Stimulated activated CD8-positive, alpha-beta memory T cell treated with anti-CD3 and anti-CD28 coated beads, Interleukin-15, amount 100 ng/mL, for 1 hour (primary cell): Measurements from ENCODE around the gene REG4.
"Not testable (repeated sequence)": the region's sequence is repeated elsewhere in the genome, so short reads cannot be mapped to it uniquely, and the experiment has no call there.

Experiments
- DNase-seq: peaks from one replicate; pipeline ENCODE4 v3.0.0-alpha.2; 2020; ENCODE audit warnings: low read depth

The REG4 gene

DNA sequence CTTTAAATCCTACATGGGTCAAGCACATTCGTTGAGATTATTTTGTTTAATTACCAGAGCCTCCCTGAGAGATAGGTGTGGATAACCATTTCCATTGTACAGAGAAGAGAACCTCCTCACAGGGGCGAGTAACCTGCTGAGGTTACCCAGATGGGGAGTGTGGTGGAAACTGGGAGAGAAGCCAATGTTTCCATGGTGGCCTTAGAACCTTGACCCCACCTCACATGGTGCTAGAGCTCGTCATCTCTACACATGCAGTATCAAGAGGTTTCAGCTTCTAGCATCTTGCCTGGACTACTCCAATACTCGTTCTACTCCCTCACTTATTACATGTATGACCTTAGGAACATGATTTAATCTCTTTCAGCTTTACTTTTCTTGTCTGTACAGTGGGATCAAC is 4.8 kb downstream of the REG4 start:
- DNase-seq, result no peak

DNA sequence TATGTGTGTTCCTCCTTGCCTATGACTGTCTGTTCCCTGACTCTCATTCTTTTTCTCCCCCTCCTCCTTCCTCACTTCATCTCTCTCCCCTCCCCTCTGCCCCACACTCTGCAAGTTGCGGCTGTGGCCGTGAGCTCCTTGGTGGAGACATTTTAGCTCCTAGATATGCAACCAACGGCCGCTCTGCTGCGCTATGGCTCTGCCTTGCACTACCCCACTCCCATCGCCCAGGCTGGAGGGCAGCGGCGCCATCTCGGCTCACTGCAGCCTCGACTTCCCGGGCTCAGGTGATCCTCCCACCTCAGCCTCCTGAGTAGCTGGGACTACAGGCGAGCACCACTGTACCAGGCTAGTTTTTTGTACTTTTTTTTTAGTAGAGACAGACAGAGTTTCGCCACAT is 5.5 kb downstream of the REG4 start:
- no peak for DNase-seq

DNA sequence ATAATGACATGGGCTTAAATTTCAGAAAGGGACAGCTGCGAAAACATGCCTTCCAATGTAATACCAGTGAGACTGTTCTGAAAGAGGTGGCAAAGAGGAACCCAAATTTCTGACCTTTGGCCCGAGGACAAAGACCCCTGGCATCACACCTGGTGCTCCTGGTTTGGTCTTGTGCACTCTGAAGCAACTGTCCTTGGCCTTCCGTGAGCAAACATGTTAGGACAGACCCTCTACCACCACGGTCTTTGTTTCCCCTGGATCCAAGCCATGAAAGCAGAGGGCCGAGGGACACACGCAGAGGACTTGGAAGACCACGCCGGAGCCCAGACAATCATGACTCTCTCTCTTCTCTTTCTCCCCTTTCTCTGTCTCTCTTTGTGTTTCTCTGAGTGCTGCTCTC is 6.0 kb downstream of the REG4 start:
- DNase-seq, result no peak

DNA sequence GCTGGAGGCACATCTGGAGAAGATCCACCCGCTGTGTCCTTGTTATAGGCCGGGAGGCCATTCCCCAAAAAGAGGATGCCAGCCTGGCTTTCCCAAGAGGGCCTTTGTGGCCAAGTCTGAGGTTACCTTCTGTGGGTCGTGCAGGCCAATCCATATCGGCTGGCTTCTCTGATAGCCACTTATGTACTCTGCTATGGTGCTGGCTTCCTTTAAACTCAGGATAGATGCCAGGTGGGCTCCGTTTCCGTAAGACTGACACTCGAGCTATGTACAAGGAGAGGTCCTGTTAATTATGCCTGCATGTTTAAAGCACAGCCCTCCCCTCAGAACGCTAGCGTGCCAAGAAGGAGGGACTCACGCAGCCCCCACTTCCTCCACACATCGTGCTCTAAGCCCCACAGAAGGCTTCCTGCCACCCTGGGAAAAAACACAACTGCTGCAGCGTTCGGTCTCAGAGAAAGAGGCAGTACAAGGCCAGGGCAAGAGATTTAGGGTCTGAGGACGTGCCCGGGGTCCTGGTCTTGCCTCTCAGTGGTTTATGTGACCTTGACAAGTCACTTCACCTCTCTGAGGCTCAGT is 11.6 kb downstream of the REG4 start:
- DNase-seq, result no peak

DNA sequence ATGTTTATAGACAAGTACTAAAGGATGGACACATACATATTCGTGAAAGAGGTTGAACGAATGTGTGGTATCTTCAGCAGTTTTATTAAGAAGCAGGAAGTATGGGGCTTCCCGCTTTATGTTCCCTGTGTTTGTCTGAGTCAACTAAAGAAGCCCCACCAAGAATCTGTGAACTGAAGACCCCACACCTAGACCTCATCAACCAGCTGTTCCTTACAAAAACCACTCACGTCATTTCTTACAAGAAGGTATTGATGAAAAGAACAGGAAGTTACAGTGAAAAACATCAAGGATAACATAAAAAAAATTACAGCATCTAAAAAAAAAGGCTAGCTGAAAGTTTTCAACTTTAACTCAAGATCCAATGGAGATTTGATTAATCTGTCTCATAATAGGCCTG is 12.3 kb downstream of the REG4 start:
- DNase-seq, result no peak

DNA sequence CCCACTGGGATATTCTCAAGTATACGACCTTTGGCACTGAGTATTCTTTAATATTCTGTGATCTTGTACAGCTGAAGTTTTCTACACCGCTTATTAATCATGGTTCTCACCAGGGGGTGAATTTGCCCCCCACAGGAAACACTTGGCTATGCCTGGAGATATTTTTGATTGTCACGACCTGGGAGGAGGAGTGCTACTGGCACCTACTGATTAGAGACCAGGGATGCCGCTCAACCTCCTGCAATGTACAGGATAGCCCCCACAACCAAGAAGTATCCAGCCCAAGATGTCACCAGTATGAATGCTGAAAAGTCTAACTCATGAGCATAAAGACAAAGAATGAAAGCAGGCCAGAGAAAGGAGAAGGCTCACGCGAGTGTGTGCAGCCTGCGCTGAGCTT is 13.7 kb downstream of the REG4 start:
- no peak for DNase-seq

DNA sequence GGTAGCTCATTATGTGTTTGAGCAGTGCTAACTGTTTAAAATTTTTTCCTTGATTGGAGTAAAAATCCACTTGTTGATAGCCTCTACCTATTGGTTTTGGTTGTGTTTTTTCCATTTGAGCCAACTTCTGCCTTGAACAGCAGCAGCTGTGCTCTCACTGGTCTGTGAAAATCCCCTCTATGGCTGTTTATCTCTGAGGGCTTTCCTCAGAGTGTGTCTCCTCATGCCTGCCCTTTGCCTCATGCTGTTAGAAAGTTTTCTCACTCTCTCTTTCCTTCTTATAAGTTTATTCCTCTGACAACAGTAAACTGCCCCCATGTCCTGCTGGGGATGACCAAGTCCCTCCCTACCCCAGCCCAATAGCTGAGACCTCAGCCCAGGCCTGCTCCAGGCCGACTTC is 14.1 kb downstream of the REG4 start:
- DNase-seq, result no peak

DNA sequence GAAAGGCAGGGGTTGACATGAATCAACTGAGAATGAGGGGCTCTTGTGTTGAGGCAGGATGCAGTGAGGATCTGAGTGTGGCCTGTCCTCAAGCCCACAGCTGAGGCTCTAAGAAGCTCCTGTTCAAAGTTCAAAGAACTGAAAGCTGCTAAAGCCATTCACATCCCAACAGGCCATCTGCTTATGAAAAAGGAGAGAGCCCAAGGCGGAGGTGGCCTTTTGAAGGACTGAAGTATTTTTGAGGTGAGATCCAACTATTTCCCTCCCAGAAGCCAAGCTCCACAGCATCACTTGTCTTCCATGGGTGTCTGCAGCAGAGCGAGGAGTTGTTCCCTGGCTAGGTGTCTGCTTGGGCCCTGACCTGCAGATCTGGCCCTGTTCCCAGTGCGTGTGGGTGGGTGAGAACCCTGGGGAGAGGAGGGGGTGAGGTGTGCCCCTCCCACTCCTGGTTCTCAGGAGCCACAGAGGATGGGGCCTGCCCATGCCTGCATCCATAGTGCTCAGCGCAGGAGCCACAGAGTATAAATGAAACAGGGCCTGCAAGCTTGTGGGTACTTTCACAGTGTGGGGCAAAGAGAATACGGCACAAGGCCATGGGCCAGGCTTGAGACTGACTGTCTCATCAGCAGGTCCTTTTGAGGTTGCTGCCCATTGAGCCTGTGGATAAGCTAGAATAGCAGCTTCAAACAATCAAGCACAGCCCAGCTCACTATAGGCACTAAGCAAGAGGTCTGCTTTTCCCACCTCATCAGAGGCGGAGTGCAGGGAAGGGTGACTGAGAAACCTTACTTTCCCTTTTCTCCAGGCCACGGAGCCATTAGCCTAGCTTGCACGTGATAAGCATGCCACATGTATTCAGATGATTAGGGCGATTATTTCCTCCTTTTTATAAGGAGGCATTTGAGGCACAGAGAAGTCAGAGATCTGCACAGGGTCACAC is 15.7 kb downstream of the REG4 start:
- no peak for DNase-seq

DNA sequence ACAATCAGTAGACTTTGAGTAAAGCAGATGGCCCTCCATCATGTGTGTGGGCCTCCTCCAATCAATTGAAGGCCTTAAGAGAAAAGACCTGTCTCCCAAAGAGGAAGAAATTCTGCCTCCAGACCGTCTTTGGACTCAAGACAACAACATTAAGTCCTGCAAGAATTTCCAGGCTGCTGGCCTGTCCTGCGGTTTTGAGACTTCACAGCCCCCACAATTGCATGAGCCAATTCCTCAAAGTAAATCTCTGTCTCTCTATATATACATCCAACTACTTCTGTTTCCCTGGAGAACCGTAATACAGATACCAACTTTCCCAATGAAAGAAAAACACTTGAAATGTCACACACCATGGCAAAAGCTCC is 16.4 kb downstream of the REG4 start:
- no peak for DNase-seq

DNA sequence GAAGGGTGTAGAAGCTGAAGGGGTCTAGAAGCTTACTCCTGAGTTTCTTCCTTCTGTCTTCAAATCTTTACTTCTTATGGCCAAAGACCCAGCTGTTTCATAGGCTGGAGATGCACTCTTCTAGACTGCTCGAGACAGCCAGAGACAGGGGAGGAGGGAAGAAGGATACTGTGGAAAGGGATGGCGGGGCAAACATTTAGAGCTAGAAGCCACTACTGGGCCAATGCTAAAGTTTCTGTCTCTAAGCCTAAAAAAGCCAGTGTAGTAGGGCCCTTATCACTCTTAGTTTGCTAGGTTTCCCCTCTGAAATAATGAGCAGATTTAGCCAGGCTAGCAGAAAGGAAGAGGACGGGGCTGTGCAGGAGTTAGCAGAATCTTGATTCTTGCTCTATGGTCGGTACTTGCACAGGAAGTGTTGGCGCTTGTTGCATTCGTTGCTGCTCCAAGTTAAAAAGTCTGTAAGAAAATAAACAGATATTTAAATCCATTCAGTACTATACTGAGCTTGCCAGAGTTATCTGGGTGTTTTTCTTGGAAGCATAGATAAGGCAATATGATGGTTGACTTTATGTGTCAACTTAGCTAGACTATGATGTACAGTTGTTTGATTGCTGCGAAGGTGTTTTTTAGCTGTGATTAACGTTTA is 16.9 kb downstream of the REG4 start:
- DNase-seq, result no peak

DNA sequence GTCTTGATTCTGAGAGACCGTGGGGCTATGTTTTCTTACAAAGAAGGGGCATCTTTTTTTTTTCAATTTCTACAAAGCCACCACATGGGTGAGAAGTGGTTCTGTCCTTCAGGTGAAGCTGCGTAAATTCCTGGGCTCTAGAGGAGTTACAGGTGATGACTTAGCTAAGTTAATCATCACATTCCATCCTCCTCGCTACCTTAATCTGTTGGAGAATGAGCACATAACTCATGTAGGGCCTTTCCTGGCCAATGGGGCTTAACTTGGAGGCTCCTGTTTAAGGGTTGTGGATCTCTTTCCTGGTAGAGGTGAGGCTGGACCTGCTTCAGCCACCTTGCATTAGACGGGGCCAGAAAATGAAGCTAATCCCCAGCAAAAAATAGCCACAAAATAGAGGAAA is 19.9 kb downstream of the REG4 start:
- no peak for DNase-seq

DNA sequence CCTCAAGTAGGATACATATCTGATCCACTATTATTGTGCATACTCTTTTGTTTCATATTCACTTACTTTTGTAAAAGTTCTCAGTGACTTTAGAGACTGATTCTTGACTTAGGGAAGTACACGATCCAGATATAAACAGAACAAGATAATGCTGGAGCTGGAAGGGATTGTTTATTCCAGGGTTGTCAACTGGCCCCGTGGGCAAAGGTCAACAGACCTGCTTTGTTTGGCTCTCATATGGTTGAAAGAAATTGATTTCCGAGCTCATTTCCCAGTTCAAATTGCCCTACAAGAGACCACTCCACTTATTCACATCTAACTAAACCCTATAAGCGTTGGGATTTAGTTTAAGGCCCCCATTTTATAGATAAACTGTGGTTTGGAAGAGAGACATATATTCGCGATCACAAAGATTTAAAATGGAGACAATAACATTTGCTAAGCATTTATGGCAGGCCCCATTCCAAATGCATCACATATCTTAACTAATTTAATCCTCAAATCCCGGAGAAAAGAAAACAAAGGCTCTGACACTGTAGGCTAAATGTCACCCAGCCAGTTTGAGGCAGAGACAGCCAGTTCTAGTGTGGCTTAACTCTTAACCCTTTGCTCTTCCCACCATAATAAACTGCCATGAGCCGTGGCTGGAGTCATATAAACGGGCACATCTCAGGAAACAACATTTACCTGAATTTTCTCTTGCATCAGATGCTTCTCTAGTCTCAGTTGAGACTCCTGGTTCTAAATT is 20.6 kb downstream of the REG4 start:
- DNase-seq, result no peak

DNA sequence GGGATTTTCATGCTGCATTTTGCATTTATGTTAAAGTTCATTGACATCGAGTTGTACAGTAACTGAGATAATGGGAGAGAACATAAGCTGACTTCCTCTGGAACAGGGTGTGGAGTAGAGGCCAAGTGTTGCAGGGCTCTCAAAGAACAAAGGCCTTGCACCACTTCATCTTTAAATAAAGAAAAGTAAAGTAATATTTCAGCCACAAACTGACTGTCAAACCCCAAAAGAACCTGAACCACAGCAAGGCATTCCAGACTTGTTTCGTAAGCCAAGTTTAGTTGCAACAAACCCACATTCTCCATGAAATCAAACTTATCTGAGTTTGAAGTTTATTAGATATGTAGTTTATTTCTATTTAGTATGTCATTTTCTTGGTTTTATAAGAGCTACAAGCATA is 23.5 kb downstream of the REG4 start:
- DNase-seq, result no peak

DNA sequence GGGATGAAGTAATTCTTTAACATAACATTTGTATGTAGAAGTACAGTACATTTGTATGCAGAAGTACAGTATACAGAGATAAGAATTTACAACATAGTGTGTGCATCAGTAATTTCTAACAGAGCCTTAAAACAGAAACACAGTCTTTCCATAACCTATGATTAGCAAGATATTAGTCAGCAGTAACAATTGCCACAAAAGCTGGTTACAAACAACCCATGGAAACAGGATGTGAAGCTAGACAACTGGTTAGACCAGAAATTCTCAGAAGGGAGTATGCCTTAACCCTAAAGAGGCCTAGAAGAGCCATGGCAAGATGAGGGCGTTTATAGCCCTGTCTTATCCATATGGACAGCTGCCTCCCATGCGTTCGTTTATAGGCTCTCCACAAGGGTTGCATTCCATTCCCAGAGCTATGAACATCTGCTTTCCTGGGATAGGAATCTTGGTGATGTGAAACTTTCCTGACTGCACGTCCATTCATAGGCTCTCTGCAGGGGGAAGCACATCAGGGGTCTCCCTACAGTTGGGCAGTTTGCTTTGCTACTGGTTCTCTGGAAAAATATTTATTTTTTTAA is 24.7 kb downstream of the REG4 start:
- DNase-seq, result not testable (repeated sequence)

DNA sequence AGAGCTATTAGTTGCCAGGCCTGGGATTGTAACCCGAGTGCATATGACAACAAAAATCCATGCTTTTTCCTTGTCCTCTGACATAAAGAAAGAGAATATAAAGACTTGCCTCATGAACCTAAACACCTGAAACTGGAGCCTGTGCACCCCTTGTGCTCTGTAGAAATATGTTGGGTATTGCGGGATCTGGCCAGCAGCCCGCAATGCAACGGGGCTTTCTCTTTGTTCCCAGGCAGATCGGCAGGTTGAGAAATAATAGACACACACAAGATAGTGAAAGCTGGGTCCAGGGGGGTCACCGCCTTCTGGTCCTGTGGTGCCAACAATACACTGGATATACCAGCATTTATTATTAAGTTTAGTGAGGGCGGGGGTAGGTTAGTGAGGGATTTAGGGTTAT is 25.2 kb downstream of the REG4 start:
- not testable (repeated sequence) for DNase-seq

DNA sequence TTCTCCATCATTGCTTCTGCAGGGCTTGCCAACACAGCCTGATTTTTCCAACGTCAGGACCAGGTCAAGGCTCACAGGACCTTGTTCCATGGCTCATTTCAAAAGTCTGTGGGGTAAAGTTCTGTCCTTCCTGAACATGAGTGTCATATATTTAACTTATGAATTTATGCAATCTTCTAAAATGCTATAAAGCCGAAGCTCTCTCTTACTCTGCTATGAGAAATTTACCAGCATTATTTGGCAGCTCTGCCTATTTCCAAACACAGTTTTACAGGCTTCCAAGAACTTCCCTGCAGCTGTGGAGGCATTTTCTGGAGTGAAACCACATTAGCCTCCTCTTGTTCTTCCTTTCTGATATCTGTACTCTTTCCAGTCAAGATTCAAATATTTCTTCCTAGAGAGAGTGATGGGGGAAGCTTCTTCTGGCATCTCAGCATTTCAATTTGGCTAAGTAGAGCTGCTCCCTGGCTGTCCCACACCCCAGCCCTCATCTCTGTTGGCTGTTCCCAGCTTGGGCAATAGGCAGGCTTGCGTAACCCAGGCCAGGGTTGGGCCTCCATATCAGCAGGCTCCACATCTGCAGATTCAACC is 27.0 kb downstream of the REG4 start:
- no peak for DNase-seq

DNA sequence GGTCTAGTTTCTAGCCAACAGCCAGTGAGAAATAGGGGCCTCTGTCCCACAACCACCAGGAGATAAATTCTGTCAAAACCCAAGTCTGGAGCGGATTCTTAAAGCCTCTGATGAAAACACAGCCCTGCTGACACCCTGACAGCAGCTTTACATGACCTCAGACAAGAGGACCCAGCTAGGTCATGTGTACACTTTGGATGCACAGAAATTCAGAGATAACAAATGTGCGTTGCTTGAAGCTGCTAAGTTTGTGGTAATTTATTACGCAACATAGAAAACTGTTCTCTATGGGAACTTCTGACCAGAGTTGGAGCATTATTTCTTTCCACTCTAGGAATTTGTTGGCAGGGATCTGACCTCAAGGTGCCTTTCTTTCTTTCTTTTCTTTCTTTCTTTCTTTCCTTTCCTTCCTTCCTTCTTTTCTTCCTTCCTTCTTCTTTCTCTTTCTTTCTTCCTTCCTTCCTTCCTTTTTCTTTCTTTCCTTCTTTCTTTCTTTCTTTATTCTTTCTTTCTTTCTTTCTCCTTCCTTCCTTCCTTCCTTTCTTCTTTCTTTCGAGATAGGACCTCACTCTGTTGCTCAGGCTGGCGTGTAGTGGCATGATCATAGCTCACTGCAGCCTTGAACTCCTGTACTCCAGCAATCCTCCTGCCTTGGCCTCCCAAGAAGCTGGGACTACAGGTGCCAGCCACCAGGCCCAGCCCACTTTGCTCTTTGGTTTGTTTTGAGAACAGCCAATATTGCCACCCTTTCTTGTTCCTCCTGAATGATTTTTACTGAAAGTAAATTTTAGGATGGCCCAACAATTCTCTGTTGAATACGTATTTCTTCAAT is 27.7 kb downstream of the REG4 start:
- DNase-seq, result no peak

DNA sequence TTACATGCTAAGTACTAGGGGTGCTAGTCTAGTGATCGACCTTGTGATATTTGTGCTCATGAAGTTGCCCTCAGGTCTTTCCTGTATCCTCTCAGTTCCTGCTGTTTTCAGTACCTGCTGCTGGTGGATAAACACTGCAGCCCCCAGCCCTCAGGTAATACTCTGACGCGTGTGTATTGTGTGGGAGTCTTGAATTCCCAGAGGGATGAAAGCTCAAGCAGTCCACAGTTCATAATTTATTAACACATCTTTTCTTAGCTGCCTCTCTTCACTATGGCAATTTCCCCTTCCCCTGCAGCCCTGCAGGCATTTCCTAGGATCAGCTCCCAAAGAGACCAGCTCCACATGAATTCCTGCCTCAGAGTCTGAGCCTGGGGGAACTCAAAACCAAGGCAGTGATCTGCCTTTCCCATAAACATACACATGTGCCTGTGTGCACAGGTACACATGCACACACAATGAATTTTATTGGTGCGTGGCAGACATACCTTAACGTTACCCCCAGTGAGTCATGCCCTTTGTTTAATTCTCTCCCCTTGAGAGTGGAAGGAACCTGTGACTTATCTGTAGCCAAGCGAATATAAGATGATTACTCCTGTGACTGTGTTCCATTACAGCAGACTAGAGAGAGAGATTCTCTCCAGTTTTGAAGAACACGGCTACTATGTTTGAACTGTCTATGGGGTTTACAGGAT is 28.5 kb downstream of the REG4 start:
- DNase-seq, result no peak

DNA sequence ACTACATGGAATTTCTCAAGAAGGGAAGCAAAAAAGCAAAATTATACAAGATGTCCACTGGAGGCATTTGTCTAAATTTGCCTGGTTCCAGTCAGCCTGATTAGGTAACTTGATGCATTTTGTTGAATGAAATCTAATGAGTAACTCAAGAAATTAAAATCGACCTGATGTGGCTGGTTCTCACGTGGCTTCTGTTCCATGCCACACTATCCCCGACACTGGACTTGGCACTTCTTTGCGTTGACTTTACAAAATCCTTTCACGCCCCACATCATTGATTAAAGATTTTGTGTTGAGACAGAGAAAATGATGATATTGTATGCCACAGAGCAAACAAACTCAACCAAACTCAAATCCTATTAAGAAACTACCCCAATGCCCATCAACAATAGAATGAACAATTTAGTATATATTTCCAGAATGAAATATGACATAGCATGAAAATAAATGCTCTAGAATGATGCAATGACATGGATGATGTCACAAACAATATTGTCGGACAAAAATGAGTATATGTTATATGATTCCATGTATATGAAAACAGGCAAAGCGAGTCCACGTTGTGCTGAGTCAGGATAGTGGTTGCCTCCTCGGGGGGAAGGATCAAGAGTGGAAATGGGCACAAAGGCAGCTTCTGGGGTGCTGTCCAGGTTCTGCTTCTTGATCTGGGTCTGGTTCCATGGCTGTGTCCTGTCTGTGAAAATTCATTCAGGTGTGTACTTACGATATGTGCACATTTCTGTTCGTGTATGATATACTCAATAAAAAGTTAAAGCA is 29.6 kb downstream of the REG4 start:
- no peak for DNase-seq
